Measurements from ENCODE around the gene TOP2A. TPM values are rescaled to one million over a fixed set of nuclear protein-coding genes. Genes with fewer than 3 reads are reported as not detected.

Gene TOP2A
- total RNA-seq, 1 experiment from 2014 or later, result 241 TPM

- DNase-seq (ENCODE audit: low spot score), result no peak
Observed at GRCh38 chr17:40453881-40454612, 36.4 kb upstream of the TOP2A start.

GRCh38 chr17:40452921-40453378 lies 35.3 kb upstream of the TOP2A start:
- peak; percentile 74 for DNase-seq (ENCODE audit: low spot score)

- DNase-seq (ENCODE audit: low spot score), result peak; percentile 72
Observed at GRCh38 chr17:40452216-40452787, 34.6 kb upstream of the TOP2A start.

GRCh38 chr17:40451420-40451819 lies 33.7 kb upstream of the TOP2A start:
- DNase-seq (ENCODE audit: low spot score), result no peak

GRCh38 chr17:40450175-40450574 lies 32.5 kb upstream of the TOP2A start:
- no peak for DNase-seq (ENCODE audit: low spot score)

- no peak for DNase-seq (ENCODE audit: low spot score)
Observed at GRCh38 chr17:40448639-40449261, 31.1 kb upstream of the TOP2A start.

GRCh38 chr17:40448213-40448638 lies 30.5 kb upstream of the TOP2A start:
- no peak for DNase-seq (ENCODE audit: low spot score)

GRCh38 chr17:40447806-40448205 lies 30.1 kb upstream of the TOP2A start:
- no peak for DNase-seq (ENCODE audit: low spot score)

GRCh38 chr17:40447148-40447644 lies 29.5 kb upstream of the TOP2A start:
- DNase-seq (ENCODE audit: low spot score), result no peak

- no peak for DNase-seq (ENCODE audit: low spot score)
Observed at GRCh38 chr17:40445751-40446468, 28.2 kb upstream of the TOP2A start.

- DNase-seq (ENCODE audit: low spot score), result no peak
Observed at GRCh38 chr17:40443988-40444899, 26.5 kb upstream of the TOP2A start.

GRCh38 chr17:40443196-40443987 lies 25.7 kb upstream of the TOP2A start, which contains the start of gene IGFBP4:
IGFBP4 (plus strand) TSS chr17:40443450; CDS start chr17:40443736, 286 bp downstream.
- DNase-seq (ENCODE audit: low spot score), result no peak

GRCh38 chr17:40442392-40443195 lies 24.9 kb upstream of the TOP2A start:
- no peak for DNase-seq (ENCODE audit: low spot score)

GRCh38 chr17:40440166-40440565 lies 22.5 kb upstream of the TOP2A start:
- DNase-seq (ENCODE audit: low spot score), result no peak

GRCh38 chr17:40437095-40437732 lies 19.5 kb upstream of the TOP2A start:
- peak; percentile 23 for DNase-seq (ENCODE audit: low spot score)

GRCh38 chr17:40436636-40437035 lies 18.9 kb upstream of the TOP2A start:
- DNase-seq (ENCODE audit: low spot score), result no peak

- DNase-seq (ENCODE audit: low spot score), result no peak
Observed at GRCh38 chr17:40433551-40434415, 16.1 kb upstream of the TOP2A start.

Data from A172 (cell line).